GM18951 (cell line): ENCODE measurements around the gene SLC16A3.
"Not testable (repeated sequence)": the region's sequence is repeated elsewhere in the genome, so short reads cannot be mapped to it uniquely, and the experiment has no call there.

Experiments
- POLR2A ChIP-seq: IDR thresholded peaks from 4 replicates; pipeline ENCODE4 v1.6.1; 2011; ENCODE audit warnings: mild to moderate bottlenecking; ENCODE audit not compliant: insufficient read length, insufficient read depth; ENCODE audit errors: extremely low read depth
- in situ Hi-C: fragments of 300-500 bp; cut with MboI; formaldehyde crosslinking; loops from one replicate; pipeline ENCODE4 v1.12.0; 2022; ENCODE audit warnings: low sequenced_read_pairs, mixed read lengths, inconsistent platforms; ENCODE audit not compliant: unreplicated experiment

The SLC16A3 gene

GRCh38 chr17:82244413-82245133 lies 15.7 kb downstream of the SLC16A3 start:
- in situ Hi-C loops, result no loop called here
- TF ChIP-seq POLR2A, result peak; percentile 7

- no peak for TF ChIP-seq POLR2A
- in situ Hi-C loops, result no loop called here
Measured at GRCh38 chr17:82245134-82246039, 16.5 kb downstream of the SLC16A3 start.

- TF ChIP-seq POLR2A, result no peak
- in situ Hi-C loops, result no loop called here
Measured at GRCh38 chr17:82246040-82246364, 17.2 kb downstream of the SLC16A3 start.

GRCh38 chr17:82246365-82247181 lies 17.7 kb downstream of the SLC16A3 start:
- no peak for TF ChIP-seq POLR2A
- in situ Hi-C loops, result no loop called here

GRCh38 chr17:82247182-82247823 lies 18.5 kb downstream of the SLC16A3 start:
- no peak for TF ChIP-seq POLR2A
- in situ Hi-C loops, result no loop called here

GRCh38 chr17:82247856-82248671 lies 19.2 kb downstream of the SLC16A3 start:
- no peak for TF ChIP-seq POLR2A
- in situ Hi-C loops, result no loop called here

- in situ Hi-C loops, result no loop called here
Measured at GRCh38 chr17:82248815-82249674, 20.2 kb downstream of the SLC16A3 start.

GRCh38 chr17:82249896-82250581 lies 21.2 kb downstream of the SLC16A3 start:
- peak; percentile 27 for TF ChIP-seq POLR2A
- in situ Hi-C loops, result no loop called here

More at GRCh38 chr17:82248815-82249674, 20.2 kb downstream of the SLC16A3 start:
- no peak for TF ChIP-seq POLR2A

GRCh38 chr17:82250868-82251500 lies 22.1 kb downstream of the SLC16A3 start:
- no peak for TF ChIP-seq POLR2A
- in situ Hi-C loops, result no loop called here

- TF ChIP-seq POLR2A, result no peak
- in situ Hi-C loops, result no loop called here
Measured at GRCh38 chr17:82252511-82253178, 23.8 kb downstream of the SLC16A3 start.

GRCh38 chr17:82253179-82253544 lies 24.3 kb downstream of the SLC16A3 start:
- no peak for TF ChIP-seq POLR2A
- in situ Hi-C loops, result no loop called here

- in situ Hi-C loops, result not testable (repeated sequence)
Measured at GRCh38 chr17:82254096-82254495, 25.3 kb downstream of the SLC16A3 start.

- in situ Hi-C loops, result not testable (repeated sequence)
Measured at GRCh38 chr17:82254746-82255145, 25.9 kb downstream of the SLC16A3 start.
